IMR-90 (cell line): ENCODE results near the gene TDRD3. TPM values are rescaled to one million over a fixed set of nuclear protein-coding genes. Genes with fewer than 3 reads are reported as not detected.

Experiments used
- ATAC-seq: fragments of 200-7000 bp; cut with Tn5 transposase; 2 replicates; pipeline ENCODE4 v1.9.1; 2020; ENCODE audit warnings: low read depth, mild to moderate bottlenecking, moderate library complexity
- BruUV-seq: library from RNA; stranded (reverse); fragments of 400-500 nt; replicated peaks from 2 replicates; lab custom pipeline; 2021; lab: Mats Ljungman, UMichigan
- CTCF ChIA-PET: fragments of 300-600 bp; formaldehyde crosslinking; extraction: SDS; loops from one replicate; lab custom pipeline; 2021; ENCODE audit warnings: antibody characterized with exemption; lab: Yijun Ruan, JAX
- POLR2A ChIA-PET: fragments of 300-600 bp; sonication (Branson Sonifier 250); formaldehyde crosslinking; loops from one replicate; lab custom pipeline; 2022; ENCODE audit warnings: antibody characterized with exemption; ENCODE audit not compliant: unreplicated experiment; lab: Charles Lee
- DNase-seq: peaks from one replicate; pipeline ENCODE4 v3.0.0; 2013
- H2AFZ ChIP-seq: replicated peaks from 2 replicates; pipeline ENCODE3; 2013; ENCODE audit warnings: low read length, mild to moderate bottlenecking; ENCODE audit not compliant: poor library complexity
- H2AK5ac ChIP-seq: 2 replicates; pipeline ENCODE4 v1.6.1; 2013; ENCODE audit warnings: low read depth, low read length, inconsistent platforms
- H2AK9ac ChIP-seq: replicated peaks from 2 replicates; pipeline ENCODE3; 2013; ENCODE audit warnings: mild to moderate bottlenecking, low read depth, low read length, moderate library complexity; ENCODE audit not compliant: poor library complexity
- H2BK120ac ChIP-seq: 2 replicates; pipeline ENCODE4 v1.6.1; 2013; ENCODE audit warnings: low read depth, low read length, inconsistent platforms
- H2BK15ac ChIP-seq: 3 replicates; pipeline ENCODE4 v1.6.1; 2013; ENCODE audit warnings: low read depth, low read length, inconsistent platforms
- H2BK20ac ChIP-seq: 2 replicates; pipeline ENCODE4 v1.6.1; 2013; ENCODE audit warnings: low read depth, mild to moderate bottlenecking, inconsistent platforms, low read length, moderate library complexity
- H2BK5ac ChIP-seq: 2 replicates; pipeline ENCODE4 v1.6.1; 2013; ENCODE audit warnings: mild to moderate bottlenecking, low read depth, low read length, inconsistent platforms; ENCODE audit not compliant: poor library complexity, severe bottlenecking
- H3K14ac ChIP-seq: replicated peaks from 2 replicates; pipeline ENCODE4 v1.6.1; 2013; ENCODE audit warnings: low read depth, low read length, inconsistent platforms
- H3K18ac ChIP-seq: 2 replicates; pipeline ENCODE4 v1.6.1; 2013; ENCODE audit warnings: low read depth, low read length, control low read depth
- H3K23ac ChIP-seq: 2 replicates; pipeline ENCODE4 v1.6.1; 2013; ENCODE audit warnings: low read depth, low read length, inconsistent platforms
- H3K27ac ChIP-seq: 2 replicates; pipeline ENCODE4 v1.5.1; 2013; ENCODE audit warnings: mild to moderate bottlenecking, control low read depth, low read length; ENCODE audit not compliant: insufficient read depth
- H3K27me3 ChIP-seq: 2 replicates; pipeline ENCODE4 v1.6.1; 2013; ENCODE audit warnings: low read length; ENCODE audit not compliant: control insufficient read depth, insufficient read depth
- H3K36me3 ChIP-seq: 2 replicates; pipeline ENCODE4 v1.6.1; 2013; ENCODE audit warnings: low read length, mixed read lengths; ENCODE audit not compliant: control insufficient read depth, insufficient read depth
- H3K4ac ChIP-seq: 2 replicates; pipeline ENCODE4 v1.6.1; 2013; ENCODE audit warnings: low read depth, low read length, inconsistent platforms
- H3K4me1 ChIP-seq: 2 replicates; pipeline ENCODE4 v1.6.1; 2013; ENCODE audit warnings: low read length, mixed read lengths; ENCODE audit not compliant: control insufficient read depth, insufficient read depth
- H3K4me2 ChIP-seq: 2 replicates; pipeline ENCODE4 v1.6.1; 2013; ENCODE audit warnings: low read depth, mild to moderate bottlenecking, control low read depth, low read length, moderate library complexity
- H3K4me3 ChIP-seq: 2 replicates; pipeline ENCODE4 v1.5.1; 2013; ENCODE audit warnings: low read depth, mild to moderate bottlenecking, control low read depth, low read length, moderate library complexity; ENCODE audit not compliant: insufficient read depth
- H3K56ac ChIP-seq: 2 replicates; pipeline ENCODE4 v1.6.1; 2013; ENCODE audit warnings: low read length, inconsistent platforms; ENCODE audit not compliant: insufficient read depth; ENCODE audit errors: extremely low read depth
- H3K79me1 ChIP-seq, 2 experiments: 2 replicates each; pipeline ENCODE4 v1.6.1; 2013; ENCODE audit warnings: low read length in 2 of 2, inconsistent platforms in 1 of 2, low read depth in 1 of 2
- H3K9ac ChIP-seq: 2 replicates; pipeline ENCODE4 v1.6.1; 2013; ENCODE audit warnings: low read depth, low read length, control low read depth
- H3K9me1 ChIP-seq: 2 replicates; pipeline ENCODE4 v1.6.1; 2013; ENCODE audit warnings: low read length, inconsistent platforms; ENCODE audit not compliant: insufficient read depth
- H3K9me3 ChIP-seq: 2 replicates; pipeline ENCODE4 v1.6.1; 2013; ENCODE audit warnings: low read length; ENCODE audit not compliant: control insufficient read depth, insufficient read depth
- H4K20me1 ChIP-seq: 2 replicates; pipeline ENCODE4 v1.6.1; 2013; ENCODE audit warnings: low read length, inconsistent platforms; ENCODE audit not compliant: insufficient read depth
- H4K5ac ChIP-seq: 2 replicates; pipeline ENCODE4 v1.6.1; 2013; ENCODE audit warnings: mild to moderate bottlenecking, low read depth, low read length, control low read depth
- H4K8ac ChIP-seq, 2 experiments: 2 replicates each; pipeline ENCODE4 v1.6.1; 2013; ENCODE audit warnings: low read depth in 2 of 2, low read length in 2 of 2, control low read depth in 1 of 2, inconsistent platforms in 1 of 2
- H4K91ac ChIP-seq: 2 replicates; pipeline ENCODE4 v1.6.1; 2013; ENCODE audit warnings: low read depth, low read length, inconsistent platforms; ENCODE audit not compliant: insufficient read depth
- BHLHE40 ChIP-seq: fragments of 150-350 bp; IDR thresholded peaks from 2 replicates; pipeline ENCODE4 v1.6.1; 2016; ENCODE audit warnings: mild to moderate bottlenecking, low read depth, low read length
- FOS ChIP-seq: fragments of 150-350 bp; IDR thresholded peaks from 2 replicates; pipeline ENCODE4 v1.6.1; 2016; ENCODE audit warnings: low read depth, low read length
- MAFK ChIP-seq: IDR thresholded peaks from 2 replicates; pipeline ENCODE4 v1.6.1; 2012; ENCODE audit warnings: low read depth, low read length, improper control_type of control experiment
- MXI1 ChIP-seq: IDR thresholded peaks from 2 replicates; pipeline ENCODE4 v1.6.1; 2012; ENCODE audit warnings: low read depth, mild to moderate bottlenecking, low read length, moderate library complexity, borderline replicate concordance
- POLR2A ChIP-seq: IDR thresholded peaks from 2 replicates; pipeline ENCODE4 v1.6.1; 2012; ENCODE audit warnings: mild to moderate bottlenecking, low read depth, low read length
- RAD21 ChIP-seq: IDR thresholded peaks from 2 replicates; pipeline ENCODE4 v1.6.1; 2012; ENCODE audit warnings: low read length, improper control_type of control experiment
- RCOR1 ChIP-seq: IDR thresholded peaks from 2 replicates; pipeline ENCODE4 v1.6.1; 2012; ENCODE audit warnings: mild to moderate bottlenecking, low read length, improper control_type of control experiment; ENCODE audit not compliant: insufficient replicate concordance
- SMC3 ChIP-seq: fragments of 150-350 bp; IDR thresholded peaks from 2 replicates; pipeline ENCODE4 v1.6.1; 2016; ENCODE audit warnings: low read depth, mild to moderate bottlenecking, antibody characterized with exemption, low read length, moderate library complexity
- dilution Hi-C: fragments of 300-500 bp; cut with HindIII; formaldehyde crosslinking; loops from one replicate; pipeline ENCODE4 v1.14.3; 2018; ENCODE audit warnings: low sequenced_read_pairs; ENCODE audit not compliant: unreplicated experiment
- in situ Hi-C: fragments of 300-500 bp; cut with MboI; formaldehyde crosslinking; loops from 3 replicates; pipeline ENCODE4 v1.14.3; 2019; ENCODE audit warnings: low sequenced_read_pairs, inconsistent platforms, mixed read lengths
- intact Hi-C: fragments of 100-400 bp; cut with micrococcal nuclease; formaldehyde crosslinking; loops from 2 replicates; pipeline ENCODE4 v1.10.0; 2022
- polyA plus RNA-seq, 3 experiments: library from polyadenylated mRNA; depleted of rRNA; stranded (reverse); fragments of >200 nt; gene quantifications; 2 replicates each; pipeline ENCODE4 v1.2.3, GENCODE V29; 2012; ENCODE audit warnings: low replicate concordance in 1 of 3
- total RNA-seq: library from RNA; depleted of rRNA; stranded (reverse); fragments of >200 nt; gene quantifications from 2 replicates; pipeline ENCODE4 v1.2.3, GENCODE V29; 2012
- TF ChIP-seq, protein P1 (sequence below): conservative IDR thresholded peaks from 2 replicates; pipeline ENCODE4 v1.5.1; 2012; ENCODE audit warnings: mild to moderate bottlenecking, low read depth, low read length, improper control_type of control experiment
- TF ChIP-seq, protein P2 (sequence below): fragments of 150-350 bp; IDR thresholded peaks from 2 replicates; pipeline ENCODE4 v1.6.1; 2016; ENCODE audit warnings: low read depth, mild to moderate bottlenecking, low read length, moderate library complexity, borderline replicate concordance

TDRD3 gene
- total and polyA plus RNA-seq, 2 of the 4 experiments (the other 2 are of a cell fraction) = 3.9 to 12.0 TPM

DNA sequence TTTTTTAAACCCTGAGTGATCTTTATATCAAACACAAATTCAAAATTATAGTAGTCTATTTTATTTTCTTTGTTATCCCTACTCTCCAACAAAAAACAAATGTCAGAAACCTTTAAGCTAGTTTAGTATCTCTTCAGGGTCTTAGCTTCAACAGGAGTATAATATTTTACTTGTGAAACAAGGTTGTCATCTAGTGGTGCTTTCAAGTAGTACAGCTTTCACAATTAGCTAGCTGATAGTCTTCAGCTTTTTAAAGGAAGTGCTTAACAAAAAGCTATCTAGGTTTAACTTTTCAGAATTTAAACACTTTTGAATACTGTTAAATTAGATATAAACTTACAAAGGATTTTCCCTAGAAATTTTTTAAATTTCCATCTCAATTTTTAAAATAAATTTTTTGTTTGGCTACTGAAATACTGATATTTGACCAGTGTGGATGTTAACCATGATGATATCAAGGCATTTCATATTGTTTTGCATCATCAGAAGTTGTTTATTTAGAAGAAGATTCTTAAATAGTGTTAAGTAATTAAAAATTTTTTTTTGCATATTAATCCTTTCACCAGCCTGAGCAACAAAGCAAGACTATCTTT, 34.2 kb downstream of the TDRD3 start:
- Histone ChIP-seq H3K4me1 (no peaks in the 10 kb centered on the region), H2BK15ac (no peak overlapping the region), H3K9me1 (no peaks in the 10 kb centered on the region), H4K91ac (no peak overlapping the region), H2BK5ac (no peak overlapping the region), H3K36me3 (no peaks in the 10 kb centered on the region), H3K27me3 (no peaks in the 10 kb centered on the region), H3K23ac (no peak overlapping the region), H3K4me2 (no peak overlapping the region), H3K9ac (no peak overlapping the region), H4K5ac (no peak overlapping the region), H2AFZ (no peak overlapping the region), H3K4me3 (no peak overlapping the region), H3K4ac (no peak overlapping the region), H3K79me1 (peaks cover 0 to 8% of the 10 kb centered on the region in 2 experiments; a peak in 1 of 4 replicates), H3K14ac (no peak overlapping the region), H3K18ac (no peak overlapping the region), H3K9me3 (0 out of 2 replicates have a peak, but pooled peaks cover 1% of the 10 kb centered on the region), H2BK120ac (no peak overlapping the region), H2AK5ac (no peak overlapping the region), H2BK20ac (no peak overlapping the region), H2AK9ac (no peak overlapping the region), H3K27ac (no peak overlapping the region), H4K8ac (no peak overlapping the region), H4K20me1 (no peaks in the 10 kb centered on the region; the same call in 1 of the 2 replicates), H3K56ac (no peak overlapping the region)
- DNase-seq (peak; percentile 72), ATAC-seq (peak; percentile 95)
- in situ Hi-C loops = no loop called here
- TF ChIP-seq, protein P1, sequence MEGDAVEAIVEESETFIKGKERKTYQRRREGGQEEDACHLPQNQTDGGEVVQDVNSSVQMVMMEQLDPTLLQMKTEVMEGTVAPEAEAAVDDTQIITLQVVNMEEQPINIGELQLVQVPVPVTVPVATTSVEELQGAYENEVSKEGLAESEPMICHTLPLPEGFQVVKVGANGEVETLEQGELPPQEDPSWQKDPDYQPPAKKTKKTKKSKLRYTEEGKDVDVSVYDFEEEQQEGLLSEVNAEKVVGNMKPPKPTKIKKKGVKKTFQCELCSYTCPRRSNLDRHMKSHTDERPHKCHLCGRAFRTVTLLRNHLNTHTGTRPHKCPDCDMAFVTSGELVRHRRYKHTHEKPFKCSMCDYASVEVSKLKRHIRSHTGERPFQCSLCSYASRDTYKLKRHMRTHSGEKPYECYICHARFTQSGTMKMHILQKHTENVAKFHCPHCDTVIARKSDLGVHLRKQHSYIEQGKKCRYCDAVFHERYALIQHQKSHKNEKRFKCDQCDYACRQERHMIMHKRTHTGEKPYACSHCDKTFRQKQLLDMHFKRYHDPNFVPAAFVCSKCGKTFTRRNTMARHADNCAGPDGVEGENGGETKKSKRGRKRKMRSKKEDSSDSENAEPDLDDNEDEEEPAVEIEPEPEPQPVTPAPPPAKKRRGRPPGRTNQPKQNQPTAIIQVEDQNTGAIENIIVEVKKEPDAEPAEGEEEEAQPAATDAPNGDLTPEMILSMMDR = peak; percentile 94
- TF ChIP-seq POLR2A (no peak), RAD21 (peak; percentile 83), RCOR1 (no peak), FOS (no peak), MAFK (no peak), BHLHE40 (no peak), SMC3 (peak; percentile 57; the same call in 1 of the 2 replicates), MXI1 (no peak)
- TF ChIP-seq, protein P2, sequence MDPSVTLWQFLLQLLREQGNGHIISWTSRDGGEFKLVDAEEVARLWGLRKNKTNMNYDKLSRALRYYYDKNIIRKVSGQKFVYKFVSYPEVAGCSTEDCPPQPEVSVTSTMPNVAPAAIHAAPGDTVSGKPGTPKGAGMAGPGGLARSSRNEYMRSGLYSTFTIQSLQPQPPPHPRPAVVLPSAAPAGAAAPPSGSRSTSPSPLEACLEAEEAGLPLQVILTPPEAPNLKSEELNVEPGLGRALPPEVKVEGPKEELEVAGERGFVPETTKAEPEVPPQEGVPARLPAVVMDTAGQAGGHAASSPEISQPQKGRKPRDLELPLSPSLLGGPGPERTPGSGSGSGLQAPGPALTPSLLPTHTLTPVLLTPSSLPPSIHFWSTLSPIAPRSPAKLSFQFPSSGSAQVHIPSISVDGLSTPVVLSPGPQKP = no peak
- intact Hi-C loops = loop anchor here (2.0 to 5.0 kb wide), 7 partner anchors 34 to 1039 kb away; partner anchors contain the start of genes DIAPH3 and TDRD3
- ChIA-PET POLR2A (no interaction called here), CTCF (interaction anchor here (0.6 to 1.6 kb wide), 4 partner anchors 17 to 1454 kb away, joined by 3 to 7 read pairs (median 4); partner anchors contain the start of gene TDRD3)
- no TSS peak for BruUV-seq
- dilution Hi-C loops = no loop called here
